Measurements from ENCODE around the gene ENPP3.

ENPP3 gene

DNA sequence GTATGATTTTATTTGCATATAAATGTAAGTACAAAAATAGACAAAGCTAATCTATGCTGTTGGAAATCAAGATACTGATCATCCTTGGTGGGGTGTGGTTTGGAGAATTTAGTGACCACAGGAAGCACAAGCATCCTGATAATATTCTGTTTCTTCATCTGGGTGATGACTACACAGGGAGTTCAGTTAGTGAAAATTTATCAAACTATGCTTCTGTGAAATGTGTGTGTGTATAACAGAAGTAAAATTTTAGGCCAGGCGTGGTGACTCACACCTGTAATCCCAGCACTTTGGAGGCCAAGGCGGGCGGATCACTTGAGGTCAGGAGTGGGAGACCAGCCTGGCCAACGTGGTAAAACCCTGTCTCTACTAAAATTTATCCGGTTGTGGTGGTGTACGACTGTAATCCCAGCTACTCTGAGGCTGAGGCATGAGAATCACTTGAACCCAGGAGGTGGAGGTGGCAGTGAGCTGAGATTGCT lies 20.6 kb downstream of the ENPP3 start:
- TF ChIP-seq, protein P1, sequence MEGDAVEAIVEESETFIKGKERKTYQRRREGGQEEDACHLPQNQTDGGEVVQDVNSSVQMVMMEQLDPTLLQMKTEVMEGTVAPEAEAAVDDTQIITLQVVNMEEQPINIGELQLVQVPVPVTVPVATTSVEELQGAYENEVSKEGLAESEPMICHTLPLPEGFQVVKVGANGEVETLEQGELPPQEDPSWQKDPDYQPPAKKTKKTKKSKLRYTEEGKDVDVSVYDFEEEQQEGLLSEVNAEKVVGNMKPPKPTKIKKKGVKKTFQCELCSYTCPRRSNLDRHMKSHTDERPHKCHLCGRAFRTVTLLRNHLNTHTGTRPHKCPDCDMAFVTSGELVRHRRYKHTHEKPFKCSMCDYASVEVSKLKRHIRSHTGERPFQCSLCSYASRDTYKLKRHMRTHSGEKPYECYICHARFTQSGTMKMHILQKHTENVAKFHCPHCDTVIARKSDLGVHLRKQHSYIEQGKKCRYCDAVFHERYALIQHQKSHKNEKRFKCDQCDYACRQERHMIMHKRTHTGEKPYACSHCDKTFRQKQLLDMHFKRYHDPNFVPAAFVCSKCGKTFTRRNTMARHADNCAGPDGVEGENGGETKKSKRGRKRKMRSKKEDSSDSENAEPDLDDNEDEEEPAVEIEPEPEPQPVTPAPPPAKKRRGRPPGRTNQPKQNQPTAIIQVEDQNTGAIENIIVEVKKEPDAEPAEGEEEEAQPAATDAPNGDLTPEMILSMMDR (IDR thresholded peaks at IDR 0.05; ENCODE audit: low read depth, low read length, missing control alignments) = no peak
- no peak for DNase-seq (ENCODE audit: extremely low read depth, low read depth)

DNA sequence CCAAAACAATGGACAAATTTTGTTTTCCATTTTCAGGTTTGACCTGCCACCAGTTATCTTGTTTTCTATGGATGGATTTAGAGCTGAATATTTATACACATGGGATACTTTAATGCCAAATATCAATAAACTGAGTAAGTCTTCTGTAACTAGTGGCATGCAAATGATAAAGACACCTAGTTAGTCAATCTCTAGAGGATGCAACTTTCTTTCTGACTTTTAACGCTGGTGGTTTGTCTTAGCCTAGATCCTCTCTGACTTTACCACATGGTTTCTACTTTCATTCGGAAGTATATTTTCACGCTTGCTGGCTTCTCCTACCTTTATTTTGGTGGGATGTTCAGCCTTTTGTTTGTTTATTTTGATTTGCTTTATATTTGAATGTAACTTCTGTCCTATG lies 21.2 kb downstream of the ENPP3 start:
- DNase-seq (ENCODE audit: extremely low read depth, low read depth) = no peak
- TF ChIP-seq, protein P1 (IDR thresholded peaks at IDR 0.05; ENCODE audit: low read depth, low read length, missing control alignments) = no peak
- no peak overlapping the region for H3K4me3 ChIP-seq (replicated peaks; ENCODE audit: low read depth, low read length)

More for the DNA sequence above, 20.6 kb downstream of the ENPP3 start:
- no peak overlapping the region for H3K4me3 ChIP-seq (replicated peaks; ENCODE audit: low read depth, low read length)

DNA sequence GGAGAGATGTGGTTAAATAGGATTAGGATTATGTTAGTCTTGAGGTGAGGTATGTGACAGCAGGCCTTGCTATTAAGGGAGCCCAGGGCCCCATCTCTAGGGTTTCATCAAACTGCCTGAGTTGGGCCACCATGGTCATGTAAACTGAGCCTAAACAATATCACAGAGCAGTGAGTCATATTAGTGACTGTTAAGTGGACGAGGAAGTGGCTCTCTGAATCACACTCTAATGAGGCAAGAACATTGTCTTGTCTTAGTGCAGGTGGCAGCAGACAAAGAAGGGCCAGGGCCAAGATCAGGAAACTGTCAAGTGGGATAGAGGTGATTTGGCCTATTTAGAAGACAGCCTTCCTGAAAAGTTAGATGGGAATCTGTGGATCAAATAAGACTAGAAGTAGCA lies 23.1 kb downstream of the ENPP3 start:
- TF ChIP-seq, protein P1 (IDR thresholded peaks at IDR 0.05; ENCODE audit: low read depth, low read length, missing control alignments) = no peak
- no peak for DNase-seq (ENCODE audit: extremely low read depth, low read depth)
- no peak overlapping the region for H3K4me3 ChIP-seq (replicated peaks; ENCODE audit: low read depth, low read length)

DNA sequence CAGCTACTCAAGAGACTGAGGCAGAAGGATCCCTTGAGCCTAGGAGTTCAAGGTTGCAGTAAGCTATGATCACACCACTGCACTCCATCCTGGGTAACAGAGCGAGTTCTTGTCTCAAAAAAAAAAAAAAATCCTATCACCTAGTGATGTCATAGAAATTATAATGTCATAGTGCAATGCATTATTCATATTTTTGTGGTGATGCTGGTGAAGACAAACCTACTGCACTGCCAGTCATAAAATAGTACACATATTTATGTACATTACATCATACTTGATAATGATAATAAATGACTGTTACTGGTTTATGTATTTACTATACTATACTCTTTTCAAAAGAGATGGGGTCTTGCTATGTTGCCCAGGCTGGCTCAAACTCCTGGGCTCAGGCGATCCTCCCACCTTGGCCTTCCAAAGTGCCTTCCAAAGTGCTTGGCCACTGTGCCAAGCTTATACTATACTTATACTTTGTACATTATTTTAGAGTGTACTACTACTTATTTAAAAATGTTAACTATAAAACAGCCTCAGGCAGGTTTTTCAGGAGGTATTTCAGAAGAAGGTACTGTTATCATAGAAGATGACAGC lies 26.6 kb downstream of the ENPP3 start:
- DNase-seq (ENCODE audit: extremely low read depth, low read depth) = no peak
- TF ChIP-seq, protein P1 (IDR thresholded peaks at IDR 0.05; ENCODE audit: low read depth, low read length, missing control alignments) = no peak
- H3K4me3 ChIP-seq (replicated peaks; ENCODE audit: low read depth, low read length) = no peak overlapping the region

DNA sequence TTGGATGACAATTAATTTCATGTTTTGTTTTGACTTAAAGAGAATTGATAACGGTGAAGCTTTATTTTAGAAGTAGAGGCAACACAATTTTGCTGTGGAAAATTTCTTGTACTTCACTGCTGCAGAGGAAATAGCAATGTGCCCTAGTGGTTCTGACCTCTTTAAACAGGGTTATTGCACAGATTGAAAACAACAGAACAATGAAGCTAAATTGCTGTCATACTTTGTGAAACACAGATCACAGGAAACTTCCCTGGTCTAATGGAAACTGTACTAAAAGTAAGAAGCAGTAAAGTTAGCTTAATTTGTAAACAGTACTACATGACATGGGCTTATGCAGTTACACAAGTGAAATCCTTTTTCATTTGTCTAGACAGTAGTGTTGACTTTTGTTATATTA lies 32.8 kb downstream of the ENPP3 start:
- DNase-seq (ENCODE audit: extremely low read depth, low read depth) = no peak
- H3K4me3 ChIP-seq (replicated peaks; ENCODE audit: low read depth, low read length) = no peak overlapping the region
- TF ChIP-seq, protein P1 (IDR thresholded peaks at IDR 0.05; ENCODE audit: low read depth, low read length, missing control alignments) = no peak

DNA sequence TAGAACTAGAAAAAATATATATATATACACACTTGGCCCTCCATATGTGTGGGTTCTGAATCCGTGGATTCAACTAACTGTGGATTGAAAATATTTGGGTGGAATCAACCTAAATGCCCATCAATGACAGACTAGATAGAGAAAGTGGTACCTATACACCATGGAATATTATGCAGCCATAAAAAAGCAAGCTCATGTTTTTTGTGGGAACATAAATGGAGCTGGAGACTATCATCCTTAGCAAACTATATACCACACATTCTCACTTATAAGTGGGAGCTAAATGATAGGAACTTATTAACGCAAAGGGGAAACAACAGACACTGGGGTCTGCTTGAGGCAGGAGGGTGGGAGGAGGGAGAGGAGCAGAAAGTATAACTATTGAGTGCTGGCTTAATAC lies 36.1 kb downstream of the ENPP3 start:
- DNase-seq (ENCODE audit: extremely low read depth, low read depth) = no peak
- TF ChIP-seq, protein P1 (IDR thresholded peaks at IDR 0.05; ENCODE audit: low read depth, low read length, missing control alignments) = no peak
- H3K4me3 ChIP-seq (replicated peaks; ENCODE audit: low read depth, low read length) = no peak overlapping the region

DNA sequence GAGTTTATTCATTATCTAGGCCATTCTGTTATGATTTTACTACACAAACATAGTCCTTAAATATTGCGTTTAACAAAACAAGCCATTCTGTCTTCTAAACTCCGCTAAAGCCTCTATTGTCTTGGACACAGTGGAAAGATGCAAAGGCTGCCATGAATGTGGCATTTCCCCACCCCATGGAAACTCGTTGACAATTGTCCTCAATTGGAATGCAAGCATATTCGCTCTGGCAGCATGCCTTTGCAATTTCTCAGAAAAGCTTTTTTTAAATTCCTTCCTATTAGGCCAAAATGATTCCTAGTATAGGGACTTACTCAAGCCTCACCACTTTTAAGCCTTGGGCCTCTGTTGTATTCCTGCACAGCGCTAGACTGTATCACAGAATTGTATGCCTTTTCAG lies 41.3 kb downstream of the ENPP3 start:
- H3K4me3 ChIP-seq (replicated peaks; ENCODE audit: low read depth, low read length) = no peak overlapping the region
- no peak for DNase-seq (ENCODE audit: extremely low read depth, low read depth)
- TF ChIP-seq, protein P1 (IDR thresholded peaks at IDR 0.05; ENCODE audit: low read depth, low read length, missing control alignments) = no peak

Data from HFF-Myc (cell line).